T-cell (primary cell): ENCODE data around the gene CRYBA1. TPM values are rescaled to one million over a fixed set of nuclear protein-coding genes. Genes with fewer than 3 reads are reported as not detected.
A peak's percentile ranks its signal among the peaks of the same experiment; 100 is the strongest.

ENCODE experiments used
- ATAC-seq, 4 experiments: fragments of 200-7000 bp in 3 of 4; fragments of 150-1000 bp in 1 of 4; cut with Tn5 transposase; replicated peaks in 1 of 4; 1 replicate in 3 of 4; 2 replicates in 1 of 4; pipeline ENCODE4 v1.10.0; 2021; ENCODE audit warnings: moderate library complexity in 3 of 4, mild to moderate bottlenecking in 2 of 4, moderate number of reproducible peaks in 1 of 4
- CTCF ChIA-PET, 2 donors: fragments of 300-600 bp; sonication (Branson Sonifier 250); formaldehyde crosslinking; loops; one replicate each; lab custom pipeline; 2022; ENCODE audit warnings: antibody characterized with exemption in 2 of 2; lab: Charles Lee
- POLR2A ChIA-PET, 2 donors: fragments of 300-600 bp; sonication (Branson Sonifier 250); formaldehyde crosslinking; loops; one replicate each; lab custom pipeline; 2022; ENCODE audit warnings: antibody characterized with exemption in 2 of 2; lab: Charles Lee
- DNase-seq, 35 experiments: peaks; one replicate each; pipeline versions ENCODE4 v3.0.0 to v3.0.0-alpha.2; 2013 to 2023
- H3K27ac ChIP-seq: one replicate; pipeline ENCODE4 v1.5.1; 2013; ENCODE audit warnings: low read length
- H3K27me3 ChIP-seq, 2 experiments: replicated peaks in 1 of 2; 1 replicate in 1 of 2; 2 replicates in 1 of 2; pipeline versions ENCODE4 v1.6.1 to v1.7.0; 2013; ENCODE audit warnings: low read length in 1 of 2, mixed read lengths in 1 of 2; ENCODE audit not compliant: control insufficient read depth in 2 of 2, insufficient read depth in 2 of 2; ENCODE audit errors: extremely low read depth in 1 of 2
- H3K36me3 ChIP-seq, 2 donors: 1 replicate in 1 of 2; 2 replicates in 1 of 2; pipeline versions ENCODE4 v1.6.1 to v1.7.0; 2013; ENCODE audit warnings: low read length in 1 of 2; ENCODE audit not compliant: control insufficient read depth in 2 of 2, insufficient read depth in 1 of 2; ENCODE audit errors: extremely low read depth in 1 of 2
- H3K4me1 ChIP-seq, 2 experiments: 1 replicate in 1 of 2; 2 replicates in 1 of 2; pipeline versions ENCODE4 v1.6.1 to v1.7.0; 2013; ENCODE audit warnings: low read length in 2 of 2, mixed read lengths in 1 of 2; ENCODE audit not compliant: insufficient read depth in 2 of 2, control insufficient read depth in 1 of 2; ENCODE audit errors: extremely low read depth in 1 of 2
- H3K4me3 ChIP-seq, 2 donors: 1 replicate in 1 of 2; 2 replicates in 1 of 2; pipeline versions ENCODE4 v1.5.1 to v1.7.0; 2013; ENCODE audit warnings: mild to moderate bottlenecking in 2 of 2, low read length in 1 of 2, moderate library complexity in 1 of 2; ENCODE audit not compliant: control insufficient read depth in 1 of 2; ENCODE audit errors: extremely low read depth in 1 of 2
- H3K9me3 ChIP-seq: 2 replicates; pipeline ENCODE4 v1.7.0; 2013
- H3K27ac Mint-ChIP-seq, 2 donors: one replicate each; pipeline ENCODE4 v1.8.0; 2020 to 2021; ENCODE audit warnings: mild to moderate bottlenecking in 2 of 2, mixed read lengths in 2 of 2
- H3K27me3 Mint-ChIP-seq, 2 donors: one replicate each; pipeline ENCODE4 v1.8.0; 2021 to 2022; ENCODE audit warnings: mixed read lengths in 2 of 2
- H3K36me3 Mint-ChIP-seq: one replicate; pipeline ENCODE4 v1.8.0; 2021; ENCODE audit warnings: mixed read lengths
- H3K4me1 Mint-ChIP-seq, 3 donors: one replicate each; pipeline ENCODE4 v1.8.0; 2020 to 2022; ENCODE audit warnings: mixed read lengths in 3 of 3, mild to moderate bottlenecking in 1 of 3
- H3K4me3 Mint-ChIP-seq, 3 donors: one replicate each; pipeline ENCODE4 v1.8.0; 2020 to 2022; ENCODE audit warnings: mild to moderate bottlenecking in 3 of 3, mixed read lengths in 3 of 3, moderate library complexity in 3 of 3
- H3K9me3 Mint-ChIP-seq, 3 donors: one replicate each; pipeline ENCODE4 v1.8.0; 2020 to 2022; ENCODE audit warnings: mixed read lengths in 3 of 3
- WGBS: methylation state at CpG from one replicate; pipeline ENCODE4 v1.1.5; 2013; ENCODE audit warnings: missing lambda C conversion rate; ENCODE audit not compliant: insufficient coverage; 5-methylcytosine and 5-hydroxymethylcytosine counted together
- total RNA-seq, 35 experiments: library from RNA in 6 of 35; stranded (reverse) in 6 of 35; fragments of 120-200 nt in 1 of 35; gene quantifications; one replicate each; pipeline versions ENCODE4 v1.2.1 to v1.2.4 and lab custom pipeline; 2013 to 2026

Gene CRYBA1
- total RNA-seq, 5 donors from 2014 or later (not counting 1 experiment from before 2014, with no cell fraction given) = not detected

GRCh38 chr17:29210879-29211278 lies 35.8 kb upstream of the CRYBA1 start:
- ChIA-PET POLR2A (no interaction called here), CTCF (interaction anchor here in 1 of 2 donors (0.6 kb wide), 1 partner anchor 169 kb away, joined by 4 read pairs; no protein-coding TSS in a partner anchor)
- DNase-seq = no peak
- H3K27ac Mint-ChIP-seq = no peak overlapping the region
- no peaks in the 10 kb centered on the region for H3K9me3 ChIP-seq
- H3K27me3 ChIP-seq = peaks cover 0 to 14% of the 10 kb centered on the region in 2 experiments
- WGBS = no CpG with 5 or more reads among the region's 2 CpGs
- H3K9me3 Mint-ChIP-seq = no peaks in the 10 kb centered on the region
- no peaks in the 10 kb centered on the region for H3K27me3 Mint-ChIP-seq
- no peak for ATAC-seq
- H3K4me3 Mint-ChIP-seq = no peak overlapping the region
- H3K4me1 ChIP-seq = no peaks in the 10 kb centered on the region
- H3K36me3 ChIP-seq = no peaks in the 10 kb centered on the region
- no peaks in the 10 kb centered on the region for H3K36me3 Mint-ChIP-seq
- H3K27ac ChIP-seq = no peak overlapping the region
- no peak overlapping the region for H3K4me3 ChIP-seq
- H3K4me1 Mint-ChIP-seq = no peaks in the 10 kb centered on the region

- Mint-ChIP-seq H3K4me3 (no peak overlapping the region), H3K36me3 (no peaks in the 10 kb centered on the region), H3K27me3 (no peaks in the 10 kb centered on the region), H3K9me3 (no peaks in the 10 kb centered on the region), H3K4me1 (no peaks in the 10 kb centered on the region), H3K27ac (no peak overlapping the region)
- no peak overlapping the region for H3K4me3 ChIP-seq
- no peaks in the 10 kb centered on the region for H3K36me3 ChIP-seq
- DNase-seq (no peak), ATAC-seq (no peak)
- H3K4me1 ChIP-seq = no peaks in the 10 kb centered on the region
- CTCF ChIA-PET = no interaction called here
- peaks cover 0 to 14% of the 10 kb centered on the region in 2 experiments for H3K27me3 ChIP-seq
- no peaks in the 10 kb centered on the region for H3K9me3 ChIP-seq
- no CpG with 5 or more reads among the region's 1 CpG for WGBS
- H3K27ac ChIP-seq = no peak overlapping the region
- POLR2A ChIA-PET = interaction anchor here in 1 of 2 donors (0.6 kb wide), 1 partner anchor 93 kb away, joined by 3 read pairs; no protein-coding TSS in a partner anchor
Measured at GRCh38 chr17:29212094-29212631, 34.5 kb upstream of the CRYBA1 start.

GRCh38 chr17:29212681-29213121 lies 34.0 kb upstream of the CRYBA1 start:
- no peaks in the 10 kb centered on the region for H3K27me3 Mint-ChIP-seq
- no peaks in the 10 kb centered on the region for H3K4me1 Mint-ChIP-seq
- peaks cover 0 to 14% of the 10 kb centered on the region in 2 experiments for H3K27me3 ChIP-seq
- no peaks in the 10 kb centered on the region for H3K9me3 Mint-ChIP-seq
- no peak overlapping the region for H3K27ac ChIP-seq
- H3K4me3 Mint-ChIP-seq = no peak overlapping the region
- H3K27ac Mint-ChIP-seq = no peak overlapping the region
- no peaks in the 10 kb centered on the region for H3K9me3 ChIP-seq
- no peak overlapping the region for H3K4me3 ChIP-seq
- no peaks in the 10 kb centered on the region for H3K36me3 Mint-ChIP-seq
- WGBS = 90% methylated on average over 3 of the region's 5 CpGs
- no peak for ATAC-seq
- POLR2A ChIA-PET = interaction anchor here in 1 of 2 donors (0.6 kb wide), 1 partner anchor 94 kb away, joined by 3 read pairs; no protein-coding TSS in a partner anchor
- DNase-seq = no peak
- H3K4me1 ChIP-seq = no peaks in the 10 kb centered on the region
- H3K36me3 ChIP-seq = no peaks in the 10 kb centered on the region
- CTCF ChIA-PET = interaction anchor here (0.5 to 0.6 kb wide), 3 partner anchors 20 to 566 kb away, joined by 3 to 5 read pairs (median 4); no protein-coding TSS in a partner anchor

- Mint-ChIP-seq H3K4me1 (peaks cover 3 to 4% (median 3%) of the 10 kb centered on the region in 3 donors), H3K9me3 (no peaks in the 10 kb centered on the region), H3K27ac (no peak overlapping the region), H3K36me3 (no peaks in the 10 kb centered on the region), H3K4me3 (no peak overlapping the region), H3K27me3 (no peaks in the 10 kb centered on the region)
- Histone ChIP-seq H3K4me1 (peaks cover 0 to 3% of the 10 kb centered on the region in 2 experiments), H3K27ac (no peak overlapping the region), H3K4me3 (no peak overlapping the region), H3K9me3 (no peaks in the 10 kb centered on the region), H3K36me3 (no peaks in the 10 kb centered on the region), H3K27me3 (peaks cover 0 to 14% of the 10 kb centered on the region in 2 experiments)
- no peak for ATAC-seq
- CTCF ChIA-PET = no interaction called here
- WGBS = 73% methylated on average over 2 of the region's 8 CpGs
- POLR2A ChIA-PET = no interaction called here
- DNase-seq = peak in 1 of 35 experiments; percentile 12
Measured at GRCh38 chr17:29214215-29215146, 32.2 kb upstream of the CRYBA1 start.

- H3K27ac Mint-ChIP-seq = no peak overlapping the region
- ChIA-PET CTCF (no interaction called here), POLR2A (no interaction called here)
- DNase-seq (no peak), ATAC-seq (no peak)
- Histone ChIP-seq H3K4me1 (peaks cover 0 to 4% of the 10 kb centered on the region in 2 experiments), H3K4me3 (no peak overlapping the region), H3K27me3 (peaks cover 0 to 14% of the 10 kb centered on the region in 2 experiments), H3K36me3 (no peaks in the 10 kb centered on the region), H3K27ac (no peak overlapping the region), H3K9me3 (no peaks in the 10 kb centered on the region)
- H3K36me3 Mint-ChIP-seq = no peaks in the 10 kb centered on the region
- H3K9me3 Mint-ChIP-seq = no peaks in the 10 kb centered on the region
- WGBS = 88% methylated on average over 9 of the region's 10 CpGs
- no peak overlapping the region for H3K4me3 Mint-ChIP-seq
- H3K27me3 Mint-ChIP-seq = no peaks in the 10 kb centered on the region
- H3K4me1 Mint-ChIP-seq = peaks cover 6 to 7% (median 6%) of the 10 kb centered on the region in 3 donors
Measured at GRCh38 chr17:29215174-29215573, 31.5 kb upstream of the CRYBA1 start.

- CTCF ChIA-PET = interaction anchor here in 1 of 2 donors (0.7 kb wide), 1 partner anchor 35 kb away, joined by 3 read pairs; no protein-coding TSS in a partner anchor
- ATAC-seq (no peak), DNase-seq (no peak)
- Mint-ChIP-seq H3K27ac (no peak overlapping the region), H3K36me3 (no peaks in the 10 kb centered on the region), H3K4me1 (peaks cover 6 to 7% (median 6%) of the 10 kb centered on the region in 3 donors), H3K27me3 (no peaks in the 10 kb centered on the region), H3K4me3 (no peak overlapping the region), H3K9me3 (no peaks in the 10 kb centered on the region)
- Histone ChIP-seq H3K4me3 (no peak overlapping the region), H3K9me3 (no peaks in the 10 kb centered on the region), H3K36me3 (no peaks in the 10 kb centered on the region), H3K4me1 (peaks cover 0 to 4% of the 10 kb centered on the region in 2 experiments), H3K27me3 (peaks cover 0 to 14% of the 10 kb centered on the region in 2 experiments), H3K27ac (no peak overlapping the region)
- WGBS = no CpG with 5 or more reads among the region's 4 CpGs
- POLR2A ChIA-PET = no interaction called here
Measured at GRCh38 chr17:29215717-29216116, 30.9 kb upstream of the CRYBA1 start.
